ENCODE data around the gene ATP1B1.
"Not testable (repeated sequence)": the region's sequence is repeated elsewhere in the genome, so short reads cannot be mapped to it uniquely, and the experiment has no call there.

ATP1B1 gene

GRCh38 chr1:169119405-169119804, 12.9 kb downstream of the ATP1B1 start:
- Histone ChIP-seq H3K27ac (ENCODE audit: low read depth, low read length) (no peak overlapping the region), H3K4me3 (ENCODE audit: low read depth in 1 of 2, low read length in 2 of 2) (no peak overlapping the region), H3K27me3 (ENCODE audit: control insufficient read depth in 1 of 2, insufficient read depth in 2 of 2, low read length in 2 of 2) (no peaks in the 10 kb centered on the region), H3K4me1 (ENCODE audit: insufficient read depth, low read length) (peaks cover 56% of the 10 kb centered on the region), H3K9ac (ENCODE audit: low read length) (no peak overlapping the region), H3K9me3 (ENCODE audit: low read length) (no peaks in the 10 kb centered on the region), H3K36me3 (ENCODE audit: insufficient read depth, low read length) (peaks cover 14% of the 10 kb centered on the region)

GRCh38 chr1:169120066-169120465, 13.6 kb downstream of the ATP1B1 start:
- H3K36me3 ChIP-seq (ENCODE audit: insufficient read depth, low read length) = peaks cover 16% of the 10 kb centered on the region
- H3K27me3 ChIP-seq (ENCODE audit: control insufficient read depth in 1 of 2, insufficient read depth in 2 of 2, low read length in 2 of 2) = no peaks in the 10 kb centered on the region
- peaks cover 53% of the 10 kb centered on the region for H3K4me1 ChIP-seq (ENCODE audit: insufficient read depth, low read length)
- no peak overlapping the region for H3K9ac ChIP-seq (ENCODE audit: low read length)
- no peaks in the 10 kb centered on the region for H3K9me3 ChIP-seq (ENCODE audit: low read length)
- no peak overlapping the region for H3K4me3 ChIP-seq (ENCODE audit: low read depth in 1 of 2, low read length in 2 of 2)
- no peak overlapping the region for H3K27ac ChIP-seq (ENCODE audit: low read depth, low read length)

- Histone ChIP-seq H3K4me1 (ENCODE audit: insufficient read depth, low read length) (peaks cover 44% of the 10 kb centered on the region), H3K27ac (ENCODE audit: low read depth, low read length) (no peak overlapping the region)
Measured at GRCh38 chr1:169121146-169121923, 14.8 kb downstream of the ATP1B1 start.

GRCh38 chr1:169122976-169123375, 16.5 kb downstream of the ATP1B1 start:
- Histone ChIP-seq H3K27ac (ENCODE audit: low read depth, low read length) (no peak overlapping the region), H3K27me3 (ENCODE audit: control insufficient read depth in 1 of 2, insufficient read depth in 2 of 2, low read length in 2 of 2) (no peaks in the 10 kb centered on the region), H3K36me3 (ENCODE audit: insufficient read depth, low read length) (peaks cover 33% of the 10 kb centered on the region), H3K4me1 (ENCODE audit: insufficient read depth, low read length) (peaks cover 28% of the 10 kb centered on the region), H3K9me3 (ENCODE audit: low read length) (no peaks in the 10 kb centered on the region), H3K4me3 (ENCODE audit: low read depth in 1 of 2, low read length in 2 of 2) (no peak overlapping the region), H3K9ac (ENCODE audit: low read length) (no peak overlapping the region)

More at GRCh38 chr1:169121146-169121923, 14.8 kb downstream of the ATP1B1 start:
- peaks cover 28% of the 10 kb centered on the region for H3K36me3 ChIP-seq (ENCODE audit: insufficient read depth, low read length)
- H3K9me3 ChIP-seq (ENCODE audit: low read length) = no peaks in the 10 kb centered on the region
- no peak overlapping the region for H3K9ac ChIP-seq (ENCODE audit: low read length)
- no peaks in the 10 kb centered on the region for H3K27me3 ChIP-seq (ENCODE audit: control insufficient read depth in 1 of 2, insufficient read depth in 2 of 2, low read length in 2 of 2)
- no peak overlapping the region for H3K4me3 ChIP-seq (ENCODE audit: low read depth in 1 of 2, low read length in 2 of 2)

- peaks cover 43% of the 10 kb centered on the region for H3K36me3 ChIP-seq (ENCODE audit: insufficient read depth, low read length)
- no peaks in the 10 kb centered on the region for H3K9me3 ChIP-seq (ENCODE audit: low read length)
- no peak overlapping the region for H3K27ac ChIP-seq (ENCODE audit: low read depth, low read length)
- H3K27me3 ChIP-seq (ENCODE audit: control insufficient read depth in 1 of 2, insufficient read depth in 2 of 2, low read length in 2 of 2) = no peaks in the 10 kb centered on the region
- H3K4me1 ChIP-seq (ENCODE audit: insufficient read depth, low read length) = peaks cover 17% of the 10 kb centered on the region
- no peak overlapping the region for H3K4me3 ChIP-seq (ENCODE audit: low read depth in 1 of 2, low read length in 2 of 2)
- no peak overlapping the region for H3K9ac ChIP-seq (ENCODE audit: low read length)
Measured at GRCh38 chr1:169124459-169124858, 18.0 kb downstream of the ATP1B1 start.

- not testable (repeated sequence) for H3K27ac ChIP-seq (ENCODE audit: low read depth, low read length); H3K27me3 ChIP-seq (ENCODE audit: control insufficient read depth in 1 of 2, insufficient read depth in 2 of 2, low read length in 2 of 2); H3K9ac ChIP-seq (ENCODE audit: low read length); H3K4me1 ChIP-seq (ENCODE audit: insufficient read depth, low read length); H3K4me3 ChIP-seq (ENCODE audit: low read depth in 1 of 2, low read length in 2 of 2); H3K9me3 ChIP-seq (ENCODE audit: low read length)
- peaks cover 50% of the 10 kb centered on the region for H3K36me3 ChIP-seq (ENCODE audit: insufficient read depth, low read length)
Measured at GRCh38 chr1:169125597-169125996, 19.1 kb downstream of the ATP1B1 start.

- H3K4me3 ChIP-seq (ENCODE audit: low read depth in 1 of 2, low read length in 2 of 2) = no peak overlapping the region
- no peaks in the 10 kb centered on the region for H3K27me3 ChIP-seq (ENCODE audit: control insufficient read depth in 1 of 2, insufficient read depth in 2 of 2, low read length in 2 of 2)
- H3K36me3 ChIP-seq (ENCODE audit: insufficient read depth, low read length) = peaks cover 55% of the 10 kb centered on the region
- H3K27ac ChIP-seq (ENCODE audit: low read depth, low read length) = no peak overlapping the region
- H3K9me3 ChIP-seq (ENCODE audit: low read length) = no peaks in the 10 kb centered on the region
- no peak overlapping the region for H3K9ac ChIP-seq (ENCODE audit: low read length)
- peaks cover 9% of the 10 kb centered on the region for H3K4me1 ChIP-seq (ENCODE audit: insufficient read depth, low read length)
Measured at GRCh38 chr1:169126335-169126734, 19.8 kb downstream of the ATP1B1 start.

GRCh38 chr1:169127305-169127704, 20.8 kb downstream of the ATP1B1 start:
- H3K4me1 ChIP-seq (ENCODE audit: insufficient read depth, low read length) = peaks cover 6% of the 10 kb centered on the region
- no peak overlapping the region for H3K4me3 ChIP-seq (ENCODE audit: low read depth in 1 of 2, low read length in 2 of 2)
- peaks cover 56% of the 10 kb centered on the region for H3K36me3 ChIP-seq (ENCODE audit: insufficient read depth, low read length)
- no peaks in the 10 kb centered on the region for H3K9me3 ChIP-seq (ENCODE audit: low read length)
- no peaks in the 10 kb centered on the region for H3K27me3 ChIP-seq (ENCODE audit: control insufficient read depth in 1 of 2, insufficient read depth in 2 of 2, low read length in 2 of 2)
- H3K27ac ChIP-seq (ENCODE audit: low read depth, low read length) = no peak overlapping the region
- no peak overlapping the region for H3K9ac ChIP-seq (ENCODE audit: low read length)

- no peak overlapping the region for H3K4me3 ChIP-seq (ENCODE audit: low read depth in 1 of 2, low read length in 2 of 2)
- H3K36me3 ChIP-seq (ENCODE audit: insufficient read depth, low read length) = peaks cover 56% of the 10 kb centered on the region
- H3K9me3 ChIP-seq (ENCODE audit: low read length) = no peaks in the 10 kb centered on the region
- H3K27ac ChIP-seq (ENCODE audit: low read depth, low read length) = no peak overlapping the region
- H3K4me1 ChIP-seq (ENCODE audit: insufficient read depth, low read length) = peaks cover 6% of the 10 kb centered on the region
- no peak overlapping the region for H3K9ac ChIP-seq (ENCODE audit: low read length)
- no peaks in the 10 kb centered on the region for H3K27me3 ChIP-seq (ENCODE audit: control insufficient read depth in 1 of 2, insufficient read depth in 2 of 2, low read length in 2 of 2)
Measured at GRCh38 chr1:169128562-169128961, 22.1 kb downstream of the ATP1B1 start.

- H3K4me1 ChIP-seq (ENCODE audit: insufficient read depth, low read length) = peaks cover 6% of the 10 kb centered on the region
- no peak overlapping the region for H3K4me3 ChIP-seq (ENCODE audit: low read depth in 1 of 2, low read length in 2 of 2)
- peaks cover 56% of the 10 kb centered on the region for H3K36me3 ChIP-seq (ENCODE audit: insufficient read depth, low read length)
- H3K27ac ChIP-seq (ENCODE audit: low read depth, low read length) = no peak overlapping the region
- no peaks in the 10 kb centered on the region for H3K27me3 ChIP-seq (ENCODE audit: control insufficient read depth in 1 of 2, insufficient read depth in 2 of 2, low read length in 2 of 2)
- H3K9ac ChIP-seq (ENCODE audit: low read length) = no peak overlapping the region
- H3K9me3 ChIP-seq (ENCODE audit: low read length) = no peaks in the 10 kb centered on the region
Measured at GRCh38 chr1:169129109-169129784, 22.8 kb downstream of the ATP1B1 start.

- Histone ChIP-seq H3K4me3 (ENCODE audit: low read depth in 1 of 2, low read length in 2 of 2) (no peak overlapping the region), H3K27me3 (ENCODE audit: control insufficient read depth in 1 of 2, insufficient read depth in 2 of 2, low read length in 2 of 2) (no peaks in the 10 kb centered on the region), H3K36me3 (ENCODE audit: insufficient read depth, low read length) (peaks cover 46% of the 10 kb centered on the region), H3K27ac (ENCODE audit: low read depth, low read length) (no peak overlapping the region), H3K4me1 (ENCODE audit: insufficient read depth, low read length) (peaks cover 6% of the 10 kb centered on the region), H3K9me3 (ENCODE audit: low read length) (no peaks in the 10 kb centered on the region), H3K9ac (ENCODE audit: low read length) (no peak overlapping the region)
Measured at GRCh38 chr1:169130683-169131082, 24.2 kb downstream of the ATP1B1 start.

All from muscle layer of colon (tissue), 2 donors.